HG03432 (cell line): ENCODE results near the gene DPEP2.
"Not testable (repeated sequence)": the region's sequence is repeated elsewhere in the genome, so short reads cannot be mapped to it uniquely, and the experiment has no call there.

ENCODE experiments used
- ATAC-seq: cut with Tn5 transposase; IDR thresholded peaks from one replicate; pipeline ENCODE4 v1.9.1; 2021; ENCODE audit warnings: mild to moderate bottlenecking, moderate library complexity; ENCODE audit not compliant: unreplicated experiment

The DPEP2 gene, protein sequence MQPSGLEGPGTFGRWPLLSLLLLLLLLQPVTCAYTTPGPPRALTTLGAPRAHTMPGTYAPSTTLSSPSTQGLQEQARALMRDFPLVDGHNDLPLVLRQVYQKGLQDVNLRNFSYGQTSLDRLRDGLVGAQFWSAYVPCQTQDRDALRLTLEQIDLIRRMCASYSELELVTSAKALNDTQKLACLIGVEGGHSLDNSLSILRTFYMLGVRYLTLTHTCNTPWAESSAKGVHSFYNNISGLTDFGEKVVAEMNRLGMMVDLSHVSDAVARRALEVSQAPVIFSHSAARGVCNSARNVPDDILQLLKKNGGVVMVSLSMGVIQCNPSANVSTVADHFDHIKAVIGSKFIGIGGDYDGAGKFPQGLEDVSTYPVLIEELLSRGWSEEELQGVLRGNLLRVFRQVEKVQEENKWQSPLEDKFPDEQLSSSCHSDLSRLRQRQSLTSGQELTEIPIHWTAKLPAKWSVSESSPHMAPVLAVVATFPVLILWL

DNA sequence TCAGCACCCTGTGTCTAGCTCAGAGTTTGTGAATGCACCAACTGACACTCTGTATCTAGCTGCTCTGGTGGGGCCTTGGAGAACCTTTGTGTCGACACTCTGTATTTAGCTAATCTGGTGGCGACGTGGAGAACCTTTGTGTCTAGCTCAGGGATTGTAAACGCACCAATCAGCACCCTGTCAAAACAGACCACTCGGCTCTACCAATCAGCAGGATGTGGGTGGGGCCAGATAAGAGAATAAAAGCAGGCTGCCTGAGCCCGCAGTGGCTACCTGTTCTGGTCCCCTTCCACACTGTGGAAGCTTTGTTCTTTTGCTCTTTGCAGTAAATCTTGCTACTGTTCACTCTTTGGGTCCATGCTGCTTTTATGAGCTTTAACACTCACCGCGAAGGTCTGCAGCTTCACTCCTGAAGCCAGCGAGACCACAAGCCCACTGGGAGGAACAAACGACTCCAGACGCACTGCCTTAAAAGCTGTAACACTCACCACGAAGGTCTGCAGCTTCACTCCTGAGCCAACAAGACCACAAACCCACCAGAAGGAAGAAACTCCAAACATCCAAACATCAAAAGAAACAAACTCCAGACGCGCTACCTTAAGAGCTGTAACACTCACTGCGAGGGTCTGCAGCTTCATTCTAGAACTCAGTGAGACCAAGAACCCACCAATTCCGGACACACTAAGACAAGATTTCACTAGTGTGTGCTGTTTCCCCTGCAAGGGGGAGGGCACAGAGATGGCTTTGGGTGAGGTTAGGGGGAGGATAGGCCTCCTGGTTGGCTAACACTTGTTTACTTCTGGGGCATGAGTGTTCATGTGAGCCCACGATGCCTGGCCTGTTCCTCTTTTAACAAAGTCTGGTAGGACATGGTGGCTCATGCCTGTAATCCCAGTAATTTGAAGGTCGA is at the start of gene DPEP2:
TSS of gene DPEP2 (minus strand) at position 706 of the 910 bp plus-strand sequence. CDS start 6,272 bp downstream, outside the sequence.
- ATAC-seq = not testable (repeated sequence)

DNA sequence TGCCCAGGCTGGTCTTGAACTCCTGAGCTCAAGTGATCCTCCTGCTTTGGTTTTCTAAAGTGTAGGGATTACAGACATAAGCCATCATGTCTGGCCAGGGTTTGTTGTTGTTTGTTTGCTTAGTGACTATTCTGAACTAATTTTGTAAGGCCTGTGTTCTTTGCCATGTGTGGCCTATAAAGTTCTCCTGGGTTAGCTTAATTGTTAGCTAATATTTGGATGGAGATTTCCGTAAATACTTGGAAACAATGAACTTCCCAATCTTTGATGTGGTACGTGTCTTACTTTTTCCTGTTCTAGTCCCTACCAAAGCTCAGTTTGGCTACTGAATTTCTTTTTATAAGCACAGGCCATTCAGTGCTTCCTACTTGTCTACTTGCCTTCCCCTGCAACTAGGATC is 48.7 kb upstream of the DPEP2 start:
- no peak for ATAC-seq

DNA sequence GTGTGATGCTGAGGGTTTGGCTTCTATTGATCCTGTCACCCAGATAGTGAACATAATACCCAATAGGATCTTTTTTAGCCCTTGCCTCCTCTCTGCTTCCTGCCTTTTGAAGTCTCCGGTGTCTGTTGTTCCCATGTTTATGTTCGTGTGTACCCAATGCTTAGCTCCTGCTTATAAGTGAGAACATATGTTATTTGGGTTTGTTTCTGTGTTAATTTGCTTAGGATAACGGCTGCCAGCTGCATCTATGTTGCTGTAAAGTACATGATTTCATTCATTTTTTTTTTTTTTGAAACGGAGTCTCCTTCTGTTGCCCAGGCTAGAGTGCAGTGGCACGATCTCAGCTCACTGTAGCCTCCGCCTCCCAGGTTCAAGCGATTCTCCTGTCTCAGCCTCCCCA is 46.8 kb upstream of the DPEP2 start:
- ATAC-seq = no peak

DNA sequence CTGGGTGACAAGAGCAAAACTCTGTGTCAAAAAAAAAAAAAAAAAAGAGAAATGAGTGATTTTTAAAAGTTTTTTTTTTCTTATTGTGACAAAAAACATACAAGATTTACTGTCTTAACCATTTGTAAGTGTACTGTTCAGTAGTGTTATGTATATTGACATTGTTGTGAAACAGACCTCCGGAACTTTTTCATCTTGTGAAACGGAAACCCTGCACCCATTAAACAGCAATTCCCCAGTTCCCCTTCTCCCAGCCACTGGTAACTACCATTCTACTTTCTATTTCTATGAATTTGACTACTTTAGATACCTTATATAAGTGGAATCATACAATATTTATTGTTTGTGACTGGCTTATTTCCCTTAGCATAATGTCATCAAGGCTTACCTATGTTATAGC is 42.5 kb upstream of the DPEP2 start:
- no peak for ATAC-seq

DNA sequence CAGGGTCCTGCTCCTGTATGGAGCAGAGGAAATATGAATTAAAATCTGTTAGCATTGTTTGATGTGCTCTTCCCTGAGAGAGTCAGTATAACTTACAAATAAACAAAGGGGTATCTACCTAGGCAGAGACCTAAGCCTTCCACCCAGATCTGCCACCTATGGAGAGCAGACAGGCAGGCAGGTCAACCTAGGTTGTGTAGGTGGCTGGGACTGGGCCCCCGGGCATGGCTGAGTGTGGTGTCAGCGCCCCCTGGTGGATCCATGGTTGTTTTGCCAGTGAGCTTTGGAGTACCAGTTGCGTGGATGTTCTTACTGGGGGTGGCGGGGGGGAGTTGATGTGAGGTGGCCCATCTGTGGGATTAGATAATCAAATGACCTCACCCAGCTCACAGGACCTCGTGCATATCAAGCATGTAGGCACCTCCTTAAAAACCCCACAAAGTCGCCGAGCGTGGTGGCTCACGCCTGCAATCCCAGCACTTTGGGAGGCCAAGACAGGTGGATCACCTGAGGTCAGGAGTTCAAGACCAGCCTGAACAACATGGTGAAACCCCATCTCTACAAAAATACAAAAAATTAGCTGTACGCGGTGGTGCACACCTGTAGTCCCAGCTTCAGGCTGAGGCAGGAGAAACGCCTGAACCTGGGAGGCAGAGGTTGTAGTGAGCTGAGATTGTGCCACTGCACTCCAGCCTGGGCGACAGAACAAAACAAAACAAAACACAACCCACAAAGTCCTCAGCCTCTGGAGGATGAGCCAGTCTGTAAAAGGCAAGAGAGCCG is 41.4 kb upstream of the DPEP2 start:
- peak; percentile 71 for ATAC-seq

DNA sequence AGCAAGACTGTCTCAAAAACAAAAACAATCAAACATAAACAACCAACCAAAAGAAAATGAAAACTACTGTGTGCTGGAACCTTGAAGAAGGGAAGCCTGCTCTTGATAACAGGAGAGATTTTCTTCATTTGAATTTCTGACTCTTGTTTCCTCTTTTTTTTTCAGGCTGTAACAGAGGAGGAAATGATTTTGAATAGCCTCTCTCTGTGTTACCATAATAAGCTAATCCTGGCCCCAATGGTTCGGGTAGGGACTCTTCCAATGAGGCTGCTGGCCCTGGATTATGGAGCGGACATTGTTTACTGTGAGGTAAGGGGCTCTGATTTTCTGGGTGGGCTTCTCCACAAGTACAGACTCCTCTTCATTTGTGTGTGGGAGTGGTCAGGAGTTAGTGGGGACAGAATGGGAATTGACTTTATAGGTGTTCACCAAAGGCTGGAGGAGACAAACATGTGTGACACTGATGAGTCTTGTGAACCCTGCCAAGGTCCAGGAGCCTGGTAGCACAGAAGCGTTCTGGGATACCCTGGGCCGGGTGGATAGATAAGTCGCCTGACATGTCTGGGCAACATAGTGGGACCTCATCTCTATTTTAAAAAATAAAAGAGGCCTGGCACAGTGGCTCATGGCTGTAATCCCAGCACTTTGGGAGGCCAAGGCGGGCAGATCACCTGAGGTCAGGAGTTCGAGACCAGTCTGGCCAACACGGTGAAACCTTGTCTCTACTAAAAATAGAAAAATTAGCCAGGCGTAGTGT is 38.7 kb upstream of the DPEP2 start:
- ATAC-seq = no peak

DNA sequence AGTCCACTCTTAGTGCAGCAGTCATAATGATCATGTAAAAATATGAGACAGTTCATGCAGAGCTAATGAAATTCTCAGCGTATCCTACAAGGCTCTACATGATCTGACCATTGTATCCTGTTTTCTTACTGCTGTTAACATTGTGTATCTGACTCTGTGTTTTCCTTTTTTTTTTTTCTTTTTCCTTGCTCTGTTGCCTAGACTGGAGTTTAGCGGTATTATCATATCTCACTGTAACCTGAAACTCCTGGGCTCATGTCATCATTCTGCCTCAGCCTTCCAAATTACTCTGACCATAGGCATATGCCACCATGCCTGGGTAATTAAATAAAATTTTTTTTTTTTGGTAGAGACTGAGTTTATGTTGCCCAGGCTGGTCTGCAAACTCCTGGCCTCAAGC is 35.9 kb upstream of the DPEP2 start:
- ATAC-seq = no peak

DNA sequence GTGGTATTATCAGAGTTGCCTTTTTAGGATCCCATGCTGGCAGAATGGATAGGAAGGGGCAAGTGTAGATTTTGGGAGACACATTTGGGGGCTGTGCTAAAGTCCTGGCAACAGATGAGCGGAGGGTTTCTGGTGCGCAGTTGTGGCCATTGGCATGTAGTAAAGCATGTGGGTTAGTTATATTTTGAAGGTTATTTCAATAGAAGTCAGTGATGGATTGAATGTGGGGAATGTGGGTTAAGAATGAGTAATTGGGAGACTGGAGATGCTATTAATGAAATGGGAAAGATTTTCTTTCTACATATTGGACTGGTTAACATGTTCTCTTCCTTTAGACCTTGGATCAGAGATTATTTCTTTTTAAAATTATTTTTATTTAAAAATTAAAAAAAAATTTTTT is 33.8 kb upstream of the DPEP2 start:
- no peak for ATAC-seq

DNA sequence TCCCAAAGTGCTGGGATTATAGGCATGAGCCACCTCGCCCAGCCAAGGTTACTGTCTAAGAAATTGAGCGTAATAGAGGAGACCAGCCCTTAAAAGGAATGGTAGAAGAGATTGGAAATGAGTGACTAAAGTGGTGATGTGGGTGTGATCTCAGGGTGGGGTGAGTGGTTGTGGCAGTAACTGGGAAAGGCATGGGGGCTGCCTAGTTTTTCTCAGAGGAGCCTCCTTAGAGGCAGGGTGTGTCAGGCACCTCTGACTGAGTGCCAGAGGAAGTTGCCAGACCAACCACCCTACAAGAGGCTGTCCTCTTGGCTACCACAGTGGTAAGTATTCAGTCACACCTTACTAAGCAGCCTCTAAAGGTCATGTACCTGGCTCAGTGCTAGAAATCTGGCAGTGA is 32.7 kb upstream of the DPEP2 start:
- ATAC-seq = no peak

DNA sequence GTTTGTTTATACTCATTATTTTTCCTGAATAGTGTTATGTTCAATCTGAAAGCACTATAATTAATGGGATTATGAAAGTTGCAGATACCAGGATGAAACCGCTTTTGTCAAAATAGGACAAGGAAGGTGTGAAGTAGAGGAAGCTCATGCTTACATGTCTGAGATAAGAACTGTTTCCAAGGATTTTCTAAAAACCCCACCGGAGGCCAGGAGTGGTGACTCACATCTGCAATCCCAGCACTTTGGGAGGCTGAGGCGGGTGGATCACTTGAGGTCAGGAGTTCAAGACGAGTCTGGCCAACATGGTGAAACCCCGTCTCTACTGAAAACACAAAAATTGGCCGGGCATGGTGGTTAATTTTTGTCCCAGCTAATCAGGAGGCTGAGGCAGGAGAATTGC is 30.8 kb upstream of the DPEP2 start:
- ATAC-seq = not testable (repeated sequence)

DNA sequence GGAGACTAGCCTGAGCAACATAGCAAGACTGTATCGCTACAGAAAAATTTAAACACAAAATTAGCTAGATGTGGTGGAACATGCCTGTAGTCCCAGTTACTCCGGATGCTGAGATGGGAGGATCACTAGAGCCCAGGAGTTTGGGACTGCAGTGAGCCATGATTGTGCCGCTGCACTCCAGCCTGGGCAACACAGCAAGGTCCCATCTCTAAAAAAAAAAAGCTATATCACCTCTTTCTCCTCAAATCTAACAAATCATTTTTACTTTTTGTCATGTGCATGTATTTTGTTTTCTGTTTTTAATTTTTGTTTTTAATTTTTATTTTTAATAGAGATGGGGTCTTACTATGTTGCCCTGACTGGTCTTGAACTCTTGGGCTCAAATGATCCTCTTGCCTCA is 29.7 kb upstream of the DPEP2 start:
- ATAC-seq = no peak

DNA sequence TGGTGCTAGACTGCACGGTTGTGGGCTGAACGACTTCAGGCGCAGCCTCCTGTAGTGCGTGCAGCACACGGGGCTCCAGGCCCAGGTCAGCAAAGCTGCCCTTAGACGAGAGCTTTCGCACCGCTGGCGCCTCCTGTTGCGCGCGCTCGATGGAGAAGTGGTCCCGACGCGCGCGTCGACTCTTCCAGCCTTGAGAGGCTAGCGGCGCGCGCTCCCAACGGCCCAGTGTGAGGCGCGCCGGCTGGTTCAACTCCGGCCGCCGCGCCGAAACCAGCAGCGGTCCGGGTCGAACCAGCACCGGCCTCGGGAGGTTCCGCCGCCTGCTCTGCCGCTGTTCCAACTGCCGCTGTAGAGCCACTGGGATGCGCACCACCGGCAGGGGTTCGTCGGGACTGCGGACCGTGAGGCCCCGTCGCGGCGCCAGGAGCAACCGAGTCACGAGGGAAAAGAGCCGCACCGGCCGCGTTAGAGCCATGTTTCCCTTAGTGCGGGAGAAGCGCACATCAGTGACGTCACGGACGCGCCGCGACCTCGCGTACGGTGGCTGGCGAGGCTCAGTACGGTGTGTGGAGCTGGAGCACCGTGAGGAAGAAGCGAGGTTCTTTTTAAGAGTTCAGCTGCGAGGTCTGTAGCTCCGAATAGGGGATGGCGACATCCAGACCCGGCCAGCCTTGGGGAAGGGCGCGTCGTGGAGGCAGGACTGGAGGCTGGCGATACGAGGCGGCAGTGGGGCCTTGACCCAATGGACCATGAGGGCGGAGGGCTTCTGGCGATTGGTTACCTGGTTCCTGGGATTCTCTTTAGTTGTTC is 23.6 kb upstream of the DPEP2 start, which contains the start of the genes DDX28 and DUS2:
TSS of gene DDX28 (minus strand) at position 505 of the 810 bp plus-strand sequence. CDS start at position 475, 30 bp downstream.
TSS of gene DUS2 (plus strand) at position 557 of the 810 bp plus-strand sequence. CDS start 14,740 bp downstream, outside the sequence.
- ATAC-seq = peak; percentile 84

DNA sequence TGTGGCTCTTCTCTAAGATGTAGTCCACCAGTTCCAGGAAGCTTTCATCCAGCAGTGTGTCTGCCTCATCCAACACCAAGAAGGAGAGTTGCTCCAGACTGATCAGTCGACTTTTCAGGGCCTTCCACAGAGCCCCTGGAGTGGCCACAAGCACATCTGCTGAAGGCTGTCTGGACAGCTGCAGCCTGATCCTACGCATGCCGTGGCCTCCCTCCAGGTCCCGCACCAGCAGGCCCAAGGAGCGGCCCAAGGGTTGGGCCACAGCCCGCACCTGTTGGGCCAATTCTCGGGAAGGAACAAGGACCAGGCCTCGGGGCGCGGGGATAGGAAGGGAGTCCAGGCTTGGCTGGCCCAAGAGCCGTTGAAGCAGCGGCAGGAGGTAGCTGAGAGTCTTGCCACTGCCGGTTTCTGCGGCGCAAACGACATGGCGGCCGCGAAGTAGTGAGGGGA is 23.0 kb upstream of the DPEP2 start:
- no peak for ATAC-seq

DNA sequence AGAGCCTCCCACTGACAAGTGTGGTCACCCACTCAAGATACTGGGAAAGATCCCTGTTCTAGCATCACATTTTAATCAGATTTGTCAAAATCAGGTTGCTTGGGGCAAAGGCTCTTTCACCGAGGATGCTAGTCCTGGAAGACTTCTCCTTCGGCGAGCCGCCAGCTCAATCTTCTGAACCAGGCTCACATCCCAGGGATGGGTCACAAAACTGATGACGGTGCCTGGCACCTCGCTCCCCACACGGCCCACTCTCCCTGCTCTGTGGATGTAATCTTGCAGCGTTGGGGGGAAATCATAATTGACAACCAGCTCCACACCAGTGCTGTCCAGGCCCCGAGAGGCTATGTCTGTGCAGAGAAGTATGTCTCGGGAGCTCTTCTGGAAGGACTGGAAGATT is 22.2 kb upstream of the DPEP2 start:
- no peak for ATAC-seq

DNA sequence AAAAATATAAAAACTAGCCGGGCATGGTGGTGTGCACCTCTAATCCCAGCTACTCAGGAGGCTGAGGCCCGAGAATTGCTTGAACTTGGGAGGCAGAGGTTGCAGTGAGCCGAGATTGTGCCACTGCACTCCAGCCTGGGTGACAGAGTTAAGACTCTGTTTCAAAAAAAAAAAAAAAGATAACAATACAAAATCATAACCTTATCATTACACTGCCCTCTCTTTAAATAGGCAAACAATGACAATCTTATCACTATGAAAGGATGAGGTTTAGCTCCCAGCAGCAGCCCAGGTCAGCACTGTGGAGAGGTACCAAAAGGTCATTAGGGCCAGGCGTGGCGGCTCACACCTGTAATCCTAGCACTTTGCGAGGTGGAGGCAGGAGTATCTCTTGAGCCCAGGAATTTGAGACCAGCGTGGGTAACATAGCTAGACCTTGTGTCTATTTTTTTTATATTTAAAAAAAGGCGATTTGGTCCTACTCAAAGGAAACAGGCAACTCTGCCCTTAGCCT is 19.9 kb upstream of the DPEP2 start:
- no peak for ATAC-seq

DNA sequence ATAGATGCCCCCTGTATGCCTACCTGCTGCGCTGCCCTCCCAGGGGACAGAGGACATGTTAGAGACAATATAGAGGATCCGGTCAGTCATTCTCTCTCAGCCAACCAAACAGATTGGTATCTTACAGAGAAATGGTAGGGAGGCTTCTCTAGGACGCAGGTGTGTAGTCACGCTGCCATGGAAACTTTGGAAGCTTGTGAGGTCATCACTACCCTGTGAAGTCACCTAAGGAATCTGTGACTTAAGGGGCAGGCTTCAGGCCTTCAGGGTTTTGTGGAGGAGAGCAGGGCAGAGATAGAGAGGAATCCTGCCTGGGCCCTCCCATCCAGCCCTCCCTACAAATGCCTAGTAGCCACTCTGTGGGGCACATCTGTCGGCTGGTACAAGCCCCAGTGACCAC is 16.4 kb upstream of the DPEP2 start, which contains the start of gene DPEP2NB:
TSS of gene DPEP2NB (minus strand) at position 231 of the 400 bp plus-strand sequence. CDS start at position 90, 141 bp downstream.
- no peak for ATAC-seq

DNA sequence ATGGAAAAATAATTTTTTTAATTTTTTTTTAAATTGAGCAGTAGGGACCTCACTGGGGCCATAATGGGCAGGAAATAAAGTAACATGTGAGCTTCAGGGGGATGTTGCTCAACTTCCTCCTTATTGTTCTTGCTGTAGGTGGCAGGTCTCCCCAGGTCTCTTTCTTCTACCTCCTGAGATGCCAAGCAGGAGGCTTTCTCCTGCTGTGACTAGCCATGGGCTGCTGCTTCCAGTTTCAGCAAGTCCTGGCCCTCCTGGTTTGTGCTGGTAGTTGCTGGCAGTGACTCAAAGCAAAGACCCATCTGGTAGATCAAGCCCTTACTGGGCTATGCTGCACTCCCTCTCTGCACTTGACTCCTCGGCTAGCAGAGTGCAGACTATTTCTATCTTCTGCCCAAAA is 14.2 kb upstream of the DPEP2 start:
- ATAC-seq = no peak

DNA sequence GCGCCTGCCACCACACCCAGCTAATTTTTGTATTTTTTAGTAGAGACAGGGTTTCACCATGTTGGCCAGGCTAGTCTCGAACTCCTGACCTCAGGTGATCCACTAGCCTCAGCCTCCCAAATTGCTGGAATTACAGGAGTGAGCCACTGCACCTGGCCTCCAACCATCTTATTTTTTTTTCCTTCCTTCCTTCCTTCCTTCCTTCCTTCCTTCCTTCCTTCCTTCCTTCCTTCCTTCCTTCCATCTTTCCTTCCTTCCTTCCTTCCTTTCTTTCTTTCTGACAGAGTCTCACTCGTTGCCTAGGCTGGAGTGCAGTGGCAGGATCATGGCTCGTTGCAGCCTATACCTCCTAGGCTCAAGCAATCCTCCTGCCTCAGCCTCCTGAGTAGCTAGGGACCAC is 10.6 kb upstream of the DPEP2 start:
- ATAC-seq = not testable (repeated sequence)
